HK-2 (cell line): ENCODE data around the gene PDZRN3.

Experiments
- DNase-seq: peaks from one replicate; pipeline ENCODE4 v3.0.0-alpha.2; 2018; ENCODE audit not compliant: unreplicated experiment

Gene PDZRN3

DNA sequence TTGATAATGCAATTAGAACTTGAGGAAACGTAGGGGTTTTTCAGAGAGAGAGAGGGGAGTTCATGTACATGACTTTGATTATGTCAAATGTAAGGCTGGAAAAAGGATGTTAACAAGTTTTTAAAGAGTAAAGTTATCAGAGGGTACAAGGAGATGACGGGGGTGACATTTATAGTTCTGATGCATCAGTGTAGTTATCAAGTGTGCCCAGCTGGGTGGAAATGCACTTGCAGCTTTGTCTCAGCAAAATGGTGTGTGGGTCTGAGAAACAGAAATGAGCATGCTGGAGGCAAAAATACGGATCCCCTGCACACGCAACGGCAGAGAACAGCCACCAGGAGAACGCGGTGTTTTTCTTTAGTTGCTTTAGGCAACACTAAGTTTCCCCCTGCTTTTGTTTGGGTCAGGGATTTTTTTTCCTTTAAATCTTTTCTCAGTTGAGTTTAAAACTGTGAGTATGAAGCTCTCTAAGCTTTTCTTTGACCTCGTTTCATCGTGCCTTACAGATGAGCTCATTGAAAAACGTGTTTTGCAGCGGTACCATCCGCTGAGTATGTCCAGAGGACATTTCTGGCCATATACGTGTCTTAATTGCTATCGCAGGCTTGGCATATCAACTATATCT lies 205.4 kb downstream of the PDZRN3 start:
- no peak for DNase-seq

DNA sequence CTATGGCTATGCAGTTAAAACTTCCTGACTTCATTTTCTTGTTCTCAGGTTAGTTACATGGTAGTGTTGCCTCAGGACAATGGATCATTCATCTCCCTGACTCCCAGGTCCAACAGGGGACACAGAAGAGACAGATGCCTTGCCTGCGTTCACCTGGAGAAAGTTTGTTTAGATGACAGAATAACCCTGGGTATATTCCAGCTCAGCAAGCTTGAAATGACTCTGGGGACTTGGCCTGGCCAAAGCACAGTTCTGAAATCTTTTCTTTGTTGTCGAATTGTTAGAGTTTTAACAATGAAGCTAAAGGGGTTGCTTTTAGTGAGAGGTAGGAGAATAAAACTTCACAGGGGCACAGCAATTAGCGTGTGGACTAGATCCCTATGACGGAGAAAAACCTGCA lies 206.1 kb downstream of the PDZRN3 start:
- no peak for DNase-seq

DNA sequence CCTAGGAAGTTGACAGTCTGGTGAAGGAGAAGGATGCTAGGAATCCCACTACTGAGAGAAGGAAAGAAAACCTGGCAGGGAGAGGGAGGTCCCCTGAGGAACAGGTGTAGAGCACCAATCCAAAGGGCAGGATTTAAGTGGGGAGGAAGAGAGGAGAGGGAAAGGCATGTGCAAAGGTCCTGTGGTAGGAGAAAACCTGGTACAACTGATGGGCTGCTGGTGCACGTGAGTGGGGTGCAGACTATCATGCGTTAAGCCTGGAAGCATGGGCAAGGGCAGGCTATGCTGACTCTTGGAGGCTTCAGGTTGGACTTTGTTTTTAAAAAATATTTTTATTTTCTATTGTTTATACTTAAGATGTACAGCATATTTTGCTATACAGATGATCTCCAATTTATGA lies 209.6 kb downstream of the PDZRN3 start:
- no peak for DNase-seq

DNA sequence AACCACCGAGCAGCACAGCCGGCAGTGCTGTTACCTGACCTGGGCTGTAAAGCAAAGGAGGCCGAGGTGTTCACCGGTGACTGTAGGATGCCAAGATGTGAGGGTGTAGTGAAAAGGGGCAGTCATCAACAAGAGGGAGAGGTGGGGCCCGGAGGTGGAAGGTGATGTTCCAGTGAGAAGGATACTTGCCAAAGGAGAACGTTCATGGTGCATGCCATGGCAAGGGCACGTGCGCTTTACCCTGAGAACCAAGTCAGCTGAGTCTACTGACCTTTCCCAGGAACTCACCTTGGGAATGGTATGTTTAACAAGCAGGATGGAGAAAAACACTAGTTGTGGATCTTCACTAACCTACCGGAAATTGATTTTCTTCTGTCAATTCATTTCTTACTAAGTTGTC lies 211.1 kb downstream of the PDZRN3 start:
- no peak for DNase-seq

DNA sequence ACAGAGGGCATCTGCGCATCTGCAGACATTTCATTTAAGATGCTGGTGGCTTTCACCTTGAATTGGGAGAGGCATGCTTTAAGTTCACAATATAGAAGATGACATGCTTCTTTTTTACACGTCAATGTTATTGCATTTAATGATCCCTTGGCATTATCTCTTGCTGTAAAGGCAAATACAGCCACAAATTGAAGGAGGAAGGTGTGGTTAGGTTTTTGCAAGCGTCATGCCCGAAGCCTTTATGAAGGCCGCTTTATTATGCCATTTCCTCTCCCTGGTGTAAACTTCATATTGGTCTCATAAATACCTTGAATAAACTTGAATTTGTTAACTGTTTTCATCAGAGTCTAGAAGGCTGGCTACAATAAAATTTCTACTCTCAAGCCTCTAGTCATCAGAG lies 212.7 kb downstream of the PDZRN3 start:
- DNase-seq: no peak

DNA sequence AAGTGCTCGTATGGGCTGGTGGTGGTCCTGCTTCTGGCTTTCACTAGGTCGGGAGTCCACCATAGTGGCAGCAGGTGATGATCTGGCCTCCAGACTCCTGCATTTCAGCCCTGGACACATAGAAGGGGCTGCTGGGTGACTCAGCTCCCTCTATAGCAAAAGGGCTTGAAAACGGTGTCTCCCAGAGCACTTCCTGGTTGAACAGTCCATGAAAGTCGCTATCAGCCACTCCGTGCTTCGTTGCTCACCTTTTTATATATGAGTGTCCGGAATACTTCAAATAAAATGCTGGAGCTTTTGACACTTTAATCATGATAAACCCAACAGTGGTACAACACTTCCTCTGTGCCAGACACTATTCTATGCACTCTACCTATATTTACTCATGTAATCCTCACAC lies 213.2 kb downstream of the PDZRN3 start:
- no peak for DNase-seq

DNA sequence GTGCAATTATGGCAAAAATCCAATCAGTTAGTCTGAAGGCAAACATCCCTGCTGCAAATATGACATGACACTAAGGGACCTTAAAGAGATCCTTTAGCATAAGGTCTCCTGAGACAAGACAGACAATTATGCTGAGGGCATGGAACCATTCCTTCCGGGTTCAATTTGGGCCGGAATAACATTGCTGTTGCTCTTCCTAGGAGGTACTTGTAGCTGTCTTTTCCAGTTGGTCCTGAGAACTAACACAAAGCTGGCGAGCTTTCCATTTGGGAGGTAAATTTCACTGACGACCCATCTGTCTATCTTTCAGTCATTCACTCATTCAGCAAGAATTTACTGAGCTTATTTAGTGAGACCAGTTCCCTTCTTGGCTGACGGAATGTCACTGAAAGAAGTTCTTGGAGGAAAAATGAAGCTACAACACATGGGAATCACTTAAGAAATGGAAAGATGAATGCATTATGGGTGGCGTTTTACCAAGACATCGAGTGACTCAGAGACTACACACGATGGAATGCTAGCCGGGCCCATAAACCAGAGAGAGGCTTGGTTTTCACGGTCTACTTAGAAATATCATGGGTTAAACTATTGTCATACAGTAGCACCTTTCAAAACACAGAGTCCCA lies 215.5 kb downstream of the PDZRN3 start:
- no peak for DNase-seq

DNA sequence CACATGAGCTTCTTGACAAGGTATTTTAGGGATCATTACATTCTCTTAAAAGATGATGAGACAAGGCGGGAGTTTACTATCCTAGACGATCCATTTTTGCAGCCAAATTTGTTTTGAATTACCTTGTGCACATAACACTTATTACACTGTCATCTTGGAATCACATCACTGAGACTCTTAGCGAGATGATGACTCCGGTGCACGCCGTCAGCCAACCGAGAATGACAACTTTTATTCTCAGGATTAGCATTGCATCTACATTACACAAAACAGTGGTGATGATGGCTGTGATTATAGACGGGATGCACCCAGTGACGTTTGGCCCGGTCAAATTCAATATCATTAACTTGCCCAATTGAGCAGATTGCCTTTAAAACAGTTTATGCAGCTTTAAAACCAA lies 216.1 kb downstream of the PDZRN3 start:
- DNase-seq: no peak

DNA sequence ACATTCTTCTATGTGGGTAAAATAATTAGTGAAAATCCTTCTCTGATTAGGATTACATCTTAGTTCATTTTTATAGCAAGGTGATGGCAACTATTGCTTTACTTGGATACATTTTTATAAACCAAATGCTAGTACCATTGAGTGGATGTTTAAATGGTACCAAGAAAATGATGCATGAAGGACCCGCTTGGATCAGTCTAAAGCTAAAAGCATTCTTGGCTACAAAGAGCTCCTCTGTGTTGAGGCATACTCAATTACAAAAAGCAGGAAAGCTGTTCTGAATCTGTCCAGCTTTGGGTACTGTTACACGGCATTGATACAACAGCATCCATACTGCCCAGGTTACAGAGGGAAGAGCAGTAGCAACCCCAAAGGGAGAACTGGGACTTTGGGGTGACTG lies 217.2 kb downstream of the PDZRN3 start:
- DNase-seq: no peak

DNA sequence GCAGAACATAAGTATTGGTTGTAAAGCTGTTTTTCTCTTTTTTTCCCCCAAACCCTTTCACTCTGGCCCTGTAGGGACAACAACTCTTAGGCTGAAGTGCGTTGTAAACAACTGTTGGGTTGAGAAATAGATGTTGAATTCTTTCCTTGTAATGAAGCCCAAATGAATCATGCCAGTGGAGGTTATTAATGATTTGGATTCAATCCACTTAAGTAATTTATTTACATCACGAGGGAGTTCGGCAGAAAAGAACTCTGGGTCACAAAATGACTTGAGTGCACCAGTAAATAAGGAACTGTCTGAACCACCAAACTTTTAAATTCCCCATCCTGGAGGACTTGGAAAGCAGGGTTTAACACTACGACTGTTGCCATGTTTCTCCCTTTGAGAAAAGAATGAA lies 218.9 kb downstream of the PDZRN3 start:
- DNase-seq: no peak

DNA sequence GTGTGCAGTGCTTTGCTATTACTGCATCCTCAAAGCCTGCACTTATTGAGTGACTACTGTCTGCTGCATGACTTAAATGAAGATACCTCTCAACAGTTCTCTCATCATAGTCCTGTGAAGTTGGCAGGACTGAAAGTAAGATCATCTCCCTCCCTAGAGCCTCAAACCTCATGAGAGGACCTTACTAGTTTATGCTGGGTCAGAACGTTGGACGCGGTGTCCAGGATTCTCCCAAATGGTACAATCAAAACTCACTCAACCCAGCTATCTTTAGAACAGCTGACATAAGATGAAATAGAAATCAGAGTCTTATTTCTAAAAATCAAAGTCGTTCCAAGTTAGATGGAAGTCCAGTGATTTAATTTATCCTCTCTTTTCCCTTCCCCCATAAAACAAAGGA lies 219.7 kb downstream of the PDZRN3 start:
- no peak for DNase-seq

DNA sequence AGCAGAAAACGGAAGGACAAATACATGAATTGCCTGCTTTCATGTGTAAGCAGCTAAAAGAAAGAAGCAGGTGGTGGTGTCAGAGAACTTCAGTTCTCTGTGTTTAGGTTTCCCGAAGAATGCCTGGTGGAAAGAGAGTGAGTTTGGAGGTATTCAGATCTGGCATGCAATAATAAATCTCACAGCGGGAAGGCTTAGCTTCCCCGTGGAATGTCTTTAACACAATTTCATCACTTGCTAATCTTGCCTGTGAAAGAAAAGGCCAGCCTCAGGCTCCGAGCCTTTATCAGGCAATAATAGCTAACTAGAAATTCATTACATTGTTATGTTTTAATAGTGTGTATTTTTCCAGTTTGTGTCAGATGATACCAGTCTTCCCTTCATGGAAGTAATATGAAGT lies 220.3 kb downstream of the PDZRN3 start:
- no peak for DNase-seq

DNA sequence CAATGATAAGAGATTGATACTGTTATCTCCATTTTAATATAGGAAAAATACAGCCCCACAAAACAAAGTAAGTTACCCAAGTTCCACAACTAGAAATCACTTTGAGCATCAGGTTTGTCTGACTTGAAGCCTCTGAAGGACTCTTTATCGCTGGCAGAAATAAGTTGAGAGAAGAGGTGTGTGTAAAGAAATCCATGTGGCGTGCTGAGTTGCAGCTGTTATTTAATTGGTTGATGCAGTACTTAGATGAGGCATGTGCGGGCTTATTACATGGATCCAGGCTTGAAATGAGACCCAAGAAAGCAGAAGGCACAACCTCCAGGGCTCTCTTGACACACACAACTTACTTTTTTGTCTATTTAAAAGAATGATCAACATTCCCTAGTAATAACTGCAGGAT lies 221.3 kb downstream of the PDZRN3 start:
- DNase-seq: no peak

DNA sequence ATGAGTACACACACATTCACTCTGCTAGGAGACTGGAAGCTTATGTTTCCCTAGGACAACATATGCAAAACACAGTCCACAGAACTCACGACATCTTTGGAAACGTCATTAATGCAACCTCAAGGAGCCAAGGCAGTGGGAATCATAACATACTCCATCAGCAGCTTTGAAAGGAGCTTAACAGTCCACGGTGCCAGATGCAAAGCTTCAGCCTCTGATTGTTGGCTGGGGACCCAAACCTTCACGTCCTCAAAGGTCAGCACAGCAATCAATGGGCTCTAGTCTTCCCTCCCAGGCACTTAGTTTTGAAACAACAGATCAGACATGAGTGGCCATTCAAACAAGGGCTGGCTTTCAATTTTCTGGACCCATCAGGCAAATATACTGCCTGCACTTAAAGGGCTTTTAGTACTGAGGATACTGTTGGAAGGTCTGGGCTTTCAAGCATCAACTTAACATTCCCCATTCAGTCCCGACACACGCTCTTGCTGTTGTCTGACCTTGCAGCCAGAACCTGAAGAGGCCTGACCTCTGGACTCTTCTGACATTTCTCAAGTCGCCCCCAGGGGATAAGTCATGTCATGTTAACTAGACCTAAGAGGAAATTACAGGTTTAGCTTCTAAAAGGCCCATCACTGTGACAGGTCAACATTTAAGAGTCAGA lies 223.0 kb downstream of the PDZRN3 start:
- DNase-seq: no peak

DNA sequence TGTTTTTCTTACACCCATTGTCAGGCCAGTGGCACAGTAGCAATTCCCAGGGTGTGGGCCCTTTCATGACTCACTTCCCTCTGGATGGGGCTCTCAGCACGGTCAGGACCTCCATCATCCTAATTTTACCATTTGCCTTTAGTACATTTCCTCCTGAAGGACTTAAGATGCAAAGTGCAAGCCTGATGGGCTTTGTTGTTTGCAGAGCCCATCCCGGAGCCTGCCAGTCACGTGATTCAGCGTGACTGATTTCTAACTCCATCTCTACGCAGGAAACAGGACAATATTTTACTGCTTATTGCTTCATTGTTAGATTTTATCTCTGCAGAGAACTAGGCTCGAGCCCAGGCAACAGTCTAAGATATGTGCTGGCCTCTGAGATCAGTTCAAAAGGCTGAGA lies 223.7 kb downstream of the PDZRN3 start:
- no peak for DNase-seq

DNA sequence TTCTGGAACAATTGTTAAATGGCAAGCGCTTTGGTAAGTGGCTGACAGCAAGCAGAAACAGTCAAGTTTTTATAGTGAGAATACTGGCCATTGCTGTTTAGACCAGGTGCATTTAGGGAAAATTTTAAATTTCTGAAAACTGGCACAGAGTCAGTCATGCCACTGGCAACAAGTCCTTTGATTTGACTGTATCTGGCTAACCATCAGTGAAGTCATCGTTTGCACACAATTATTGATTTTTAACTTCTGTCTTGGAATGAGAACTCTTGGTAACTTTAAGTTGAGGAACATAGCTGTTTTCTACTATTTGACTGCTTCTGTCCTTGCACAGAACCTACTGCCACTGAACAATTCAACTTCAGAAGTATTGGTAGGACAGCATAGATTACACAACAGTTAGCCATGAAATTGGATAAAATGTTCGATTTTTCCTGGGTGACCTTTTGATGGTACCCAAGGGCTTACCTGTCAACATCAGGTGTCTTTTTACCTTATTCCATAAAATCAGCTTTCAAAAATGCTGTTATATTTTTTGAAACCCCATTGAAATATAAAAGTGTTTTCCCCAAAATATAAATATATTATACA lies 225.0 kb downstream of the PDZRN3 start:
- DNase-seq: no peak

DNA sequence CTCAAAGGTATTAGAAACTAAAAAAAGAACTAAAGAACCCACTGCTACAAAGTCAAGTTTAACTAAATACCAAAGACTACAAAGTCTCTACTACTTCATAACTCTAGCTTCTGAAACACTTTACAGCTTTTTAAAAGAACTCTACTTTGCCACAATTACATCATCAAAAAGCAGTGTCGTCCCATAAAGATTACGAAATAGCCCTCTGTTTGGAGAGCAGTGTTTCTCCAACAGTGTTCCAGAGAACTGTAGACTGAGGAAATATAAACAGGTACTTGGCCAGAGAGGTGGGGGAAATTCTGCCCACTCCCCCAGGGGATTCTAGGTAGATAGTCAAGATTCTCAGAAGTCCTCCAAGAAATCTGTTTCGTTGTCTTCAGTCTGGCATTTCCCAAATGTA lies 225.6 kb downstream of the PDZRN3 start:
- DNase-seq: no peak

DNA sequence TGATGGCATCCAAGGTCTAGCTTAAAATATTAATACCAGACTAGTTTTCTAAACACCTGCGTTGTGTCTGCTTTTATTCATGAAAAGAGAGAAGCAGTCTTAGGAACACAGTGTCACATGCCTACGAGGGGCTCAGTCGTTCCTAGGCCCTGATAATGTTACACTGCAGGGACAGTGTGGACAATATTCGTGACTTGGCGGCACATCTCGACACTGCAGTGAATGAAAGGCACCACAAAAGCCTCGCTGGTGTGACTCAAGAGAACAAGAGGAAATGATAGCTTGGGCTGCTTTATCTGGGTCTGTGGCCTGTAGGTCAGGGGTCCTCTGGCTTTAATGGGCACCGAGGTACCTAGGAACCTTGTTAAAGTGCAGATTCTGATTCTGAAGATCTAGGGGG lies 226.7 kb downstream of the PDZRN3 start:
- no peak for DNase-seq

DNA sequence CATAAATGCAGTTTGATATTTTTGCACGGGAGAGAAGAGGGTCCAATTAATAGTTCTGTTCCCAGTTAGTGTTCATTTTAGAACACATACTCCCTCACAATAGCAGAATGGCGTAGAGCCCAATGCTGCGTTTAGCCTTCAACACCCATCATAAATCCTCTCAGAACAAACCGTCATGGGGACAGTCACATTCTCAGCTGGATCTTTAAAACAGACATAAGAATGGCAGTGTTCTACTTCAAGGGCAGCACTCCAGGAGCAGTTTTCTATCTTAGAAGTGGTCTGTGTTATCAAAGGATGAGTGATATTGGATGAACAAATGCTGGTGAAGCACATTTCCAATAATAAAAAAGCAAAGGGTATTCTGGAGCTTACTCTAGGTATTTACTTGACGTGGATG lies 230.5 kb downstream of the PDZRN3 start:
- no peak for DNase-seq

DNA sequence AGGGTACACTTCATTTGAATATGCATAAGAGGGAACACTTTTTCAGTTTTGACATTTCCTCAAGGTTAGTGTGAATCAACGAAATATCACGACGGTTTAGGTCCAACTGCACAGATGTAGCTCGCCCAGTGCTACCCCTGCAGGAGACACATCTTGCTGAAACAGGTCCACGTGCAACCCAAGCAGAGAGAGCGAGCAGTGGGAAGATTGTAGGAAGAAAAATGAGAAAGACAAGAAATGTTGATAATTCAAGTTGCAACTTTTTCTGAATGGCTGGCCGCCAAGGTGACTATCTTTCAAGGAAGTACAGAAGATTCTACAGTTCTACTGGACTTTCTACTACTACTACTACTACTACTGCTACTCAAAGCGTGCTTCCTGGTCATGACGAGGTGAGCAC lies 231.7 kb downstream of the PDZRN3 start:
- DNase-seq: no peak

DNA sequence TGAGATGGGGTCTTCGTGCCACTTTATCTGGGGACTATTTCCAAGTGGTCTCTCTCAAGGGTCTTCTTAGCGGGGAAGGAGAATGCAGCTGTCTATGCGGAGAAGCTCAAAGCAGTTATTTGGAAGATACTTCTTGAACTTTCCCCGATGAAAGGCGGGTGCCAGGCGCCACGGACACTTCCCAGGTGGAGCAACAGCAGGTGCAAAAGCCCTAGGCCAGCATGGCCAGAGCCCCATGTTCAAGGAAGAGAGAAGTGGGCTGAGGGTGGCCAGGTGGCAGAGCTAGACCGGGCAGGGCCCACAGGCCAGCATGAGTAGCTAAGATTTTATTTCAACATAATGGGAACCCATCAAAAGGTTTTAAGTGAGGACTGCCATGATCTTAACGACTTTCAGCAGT lies 232.8 kb downstream of the PDZRN3 start:
- DNase-seq: no peak

DNA sequence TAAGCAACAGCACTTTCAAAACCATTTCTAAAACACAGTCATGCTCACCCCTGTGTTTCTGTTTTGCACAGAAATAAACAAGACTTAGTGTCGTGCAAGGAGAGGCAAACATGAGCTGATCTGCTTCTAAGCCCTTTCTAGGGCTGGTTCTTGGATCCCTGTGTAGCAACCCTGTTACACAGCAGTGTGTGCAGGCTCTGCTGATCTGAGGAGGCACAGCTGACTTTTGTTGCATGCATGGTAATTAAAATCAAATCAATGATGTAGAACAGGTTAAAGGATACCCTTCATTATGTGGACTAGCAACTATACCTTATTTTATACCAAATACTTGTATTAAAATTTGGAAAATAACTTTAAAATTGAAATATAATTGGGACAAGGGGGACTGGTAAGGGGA lies 234.8 kb downstream of the PDZRN3 start:
- no peak for DNase-seq

DNA sequence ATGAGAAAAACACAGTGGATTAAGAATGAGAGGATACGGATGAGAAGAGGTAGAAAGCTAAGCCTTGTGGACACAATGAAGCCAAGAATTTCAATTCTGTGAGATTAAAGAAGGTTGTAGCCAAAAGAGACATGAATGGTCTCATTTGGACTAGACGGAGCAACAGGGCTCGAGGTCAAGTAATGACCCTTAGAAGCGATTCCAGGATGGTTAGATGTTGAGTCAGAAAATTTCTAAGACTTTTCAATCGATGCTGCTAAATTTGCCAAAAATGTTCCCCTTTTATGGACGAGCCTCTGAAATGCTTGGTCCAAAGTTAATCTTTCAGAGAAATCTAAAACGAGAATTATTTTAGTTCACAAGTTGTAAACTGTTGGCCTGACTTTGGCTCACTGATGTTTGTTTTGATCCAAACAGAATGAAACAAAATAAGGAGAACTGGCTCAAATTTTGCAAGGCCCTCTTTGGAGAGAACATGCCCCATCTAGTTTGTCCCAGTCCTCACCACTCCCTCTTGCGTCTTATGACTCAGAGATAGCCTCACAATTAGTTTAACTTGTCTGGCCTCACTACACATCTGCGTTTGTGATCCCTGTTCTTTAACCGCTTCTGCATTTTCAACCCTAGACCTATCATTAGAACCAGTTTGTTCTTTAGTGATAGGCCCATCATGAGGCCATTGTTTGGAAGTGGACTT lies 235.5 kb downstream of the PDZRN3 start:
- no peak for DNase-seq
